Trophoblast cell (in vitro differentiated cells and primary cell): ENCODE results near the gene UGT2B28. TPM values are rescaled to one million over a fixed set of nuclear protein-coding genes. Genes with fewer than 3 reads are reported as not detected.
"Not testable (repeated sequence)": the region's sequence is repeated elsewhere in the genome, so short reads cannot be mapped to it uniquely, and the experiment has no call there.

ENCODE experiments used
- DNase-seq, 2 donors: peaks; one replicate each; pipeline ENCODE4 v3.0.0-alpha.2; 2016
- H2AFZ ChIP-seq: 2 replicates; pipeline ENCODE4 v1.6.1; 2013; ENCODE audit warnings: low read length, moderate library complexity, mild to moderate bottlenecking; ENCODE audit not compliant: insufficient read depth, poor library complexity
- H2AK5ac ChIP-seq: 2 replicates; pipeline ENCODE4 v1.6.1; 2013; ENCODE audit warnings: mild to moderate bottlenecking, low read length
- H2BK120ac ChIP-seq: 2 replicates; pipeline ENCODE4 v1.6.1; 2013; ENCODE audit warnings: low read length, mild to moderate bottlenecking, moderate library complexity; ENCODE audit not compliant: insufficient read depth, poor library complexity
- H2BK12ac ChIP-seq: 2 replicates; pipeline ENCODE4 v1.6.1; 2013; ENCODE audit warnings: mild to moderate bottlenecking, low read length, moderate library complexity
- H2BK5ac ChIP-seq: 2 replicates; pipeline ENCODE4 v1.6.1; 2013; ENCODE audit warnings: low read length, low read depth, moderate library complexity, mild to moderate bottlenecking; ENCODE audit not compliant: poor library complexity
- H3K14ac ChIP-seq: 2 replicates; pipeline ENCODE4 v1.6.1; 2013; ENCODE audit warnings: mild to moderate bottlenecking, low read length
- H3K18ac ChIP-seq: 2 replicates; pipeline ENCODE4 v1.6.1; 2013; ENCODE audit warnings: mild to moderate bottlenecking, low read length
- H3K23ac ChIP-seq: 2 replicates; pipeline ENCODE4 v1.6.1; 2013; ENCODE audit warnings: low read length
- H3K27ac ChIP-seq: 2 replicates; pipeline ENCODE4 v1.5.1; 2013; ENCODE audit warnings: low read depth, mild to moderate bottlenecking, inconsistent platforms, low read length, moderate library complexity
- H3K27me3 ChIP-seq: 2 replicates; pipeline ENCODE4 v1.6.1; 2013; ENCODE audit warnings: inconsistent platforms, mild to moderate bottlenecking, low read length, moderate library complexity; ENCODE audit not compliant: insufficient read depth
- H3K36me3 ChIP-seq, 2 experiments: 1 replicate in 1 of 2; 2 replicates in 1 of 2; pipeline ENCODE4 v1.6.1; 2013; ENCODE audit warnings: low read length in 2 of 2, mild to moderate bottlenecking in 2 of 2, moderate library complexity in 1 of 2; ENCODE audit not compliant: insufficient read depth in 2 of 2, control insufficient read depth in 1 of 2
- H3K4ac ChIP-seq: 2 replicates; pipeline ENCODE4 v1.6.1; 2013; ENCODE audit warnings: low read depth, mild to moderate bottlenecking, low read length, moderate library complexity
- H3K4me1 ChIP-seq, 2 experiments: 1 replicate in 1 of 2; 2 replicates in 1 of 2; pipeline ENCODE4 v1.6.1; 2013; ENCODE audit warnings: low read length in 2 of 2, mild to moderate bottlenecking in 2 of 2, moderate library complexity in 1 of 2; ENCODE audit not compliant: insufficient read depth in 2 of 2, control insufficient read depth in 1 of 2
- H3K4me2 ChIP-seq: 2 replicates; pipeline ENCODE4 v1.6.1; 2013; ENCODE audit warnings: inconsistent platforms, mild to moderate bottlenecking, low read length, moderate library complexity
- H3K4me3 ChIP-seq: 2 replicates; pipeline ENCODE4 v1.5.1; 2013; ENCODE audit warnings: mild to moderate bottlenecking, low read depth, low read length, inconsistent platforms
- H3K79me1 ChIP-seq: one replicate; pipeline ENCODE4 v1.6.1; 2013; ENCODE audit warnings: low read length
- H3K79me2 ChIP-seq: 2 replicates; pipeline ENCODE4 v1.6.1; 2013; ENCODE audit warnings: low read length, mild to moderate bottlenecking; ENCODE audit not compliant: control insufficient read depth, insufficient read depth, poor library complexity
- H3K9ac ChIP-seq: 2 replicates; pipeline ENCODE4 v1.6.1; 2013; ENCODE audit warnings: mild to moderate bottlenecking, low read length
- H3K9me3 ChIP-seq: 2 replicates; pipeline ENCODE4 v1.6.1; 2013; ENCODE audit warnings: low read depth, mild to moderate bottlenecking, control low read depth, inconsistent platforms, low read length; ENCODE audit not compliant: insufficient read depth
- H4K12ac ChIP-seq: 2 replicates; pipeline ENCODE4 v1.6.1; 2013; ENCODE audit warnings: low read depth, mild to moderate bottlenecking, low read length, moderate library complexity
- H4K8ac ChIP-seq: 2 replicates; pipeline ENCODE4 v1.6.1; 2013; ENCODE audit warnings: low read depth, mild to moderate bottlenecking, low read length, moderate library complexity
- H4K91ac ChIP-seq: one replicate; pipeline ENCODE4 v1.6.1; 2013; ENCODE audit warnings: low read depth, mild to moderate bottlenecking, low read length, moderate library complexity
- WGBS: extraction: QIAGEN DNeasy Blood & Tissue Kit; methylation state at CpG from one replicate; pipeline ENCODE4 v1.1.7; 2013; ENCODE audit warnings: missing lambda C conversion rate; ENCODE audit not compliant: insufficient read length, insufficient coverage; ENCODE audit errors: extremely low coverage; 5-methylcytosine and 5-hydroxymethylcytosine counted together
- polyA plus RNA-seq: library from polyadenylated mRNA; stranded (reverse); fragments of 200-250 nt; gene quantifications from 2 replicates; pipeline ENCODE4 v1.2.3, GENCODE V29; 2013

UGT2B28 gene
- polyA plus RNA-seq, result not detected in 2 replicates

DNA sequence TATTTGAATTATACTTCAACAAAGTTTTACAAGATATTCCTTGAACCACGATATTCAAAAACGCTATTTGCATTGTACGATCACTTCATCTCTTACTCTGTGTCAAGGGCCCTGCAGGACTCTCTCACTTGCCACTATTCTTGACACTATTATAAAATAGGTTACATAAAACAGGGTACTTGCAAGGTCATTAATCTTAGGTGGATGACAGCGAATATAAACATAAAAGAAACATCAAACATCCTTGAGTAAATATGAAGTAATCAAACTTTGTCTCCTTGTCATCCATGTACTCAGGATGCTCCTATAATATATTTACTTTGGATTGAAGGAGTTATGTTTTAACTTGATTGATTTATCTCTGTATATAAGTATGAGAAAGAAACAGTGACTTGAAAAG lies at the start of gene UGT2B28:
UGT2B28 (plus strand) TSS at position 395 of the 400 bp plus-strand sequence. CDS start 26 bp downstream, outside the sequence.
- H3K18ac ChIP-seq, H3K79me1 ChIP-seq, H3K36me3 ChIP-seq, H2BK5ac ChIP-seq, H4K8ac ChIP-seq, H3K27me3 ChIP-seq, H3K4me2 ChIP-seq, H3K9ac ChIP-seq, H4K12ac ChIP-seq, H3K4me1 ChIP-seq, H2AFZ ChIP-seq, H2BK12ac ChIP-seq, H3K79me2 ChIP-seq, H3K9me3 ChIP-seq, H3K4ac ChIP-seq, H2BK120ac ChIP-seq, H3K27ac ChIP-seq, H3K14ac ChIP-seq, H3K4me3 ChIP-seq, H4K91ac ChIP-seq, DNase-seq, H3K23ac ChIP-seq, H2AK5ac ChIP-seq: not testable (repeated sequence)
- no CpG with 5 or more reads among the region's 4 CpGs for WGBS

DNA sequence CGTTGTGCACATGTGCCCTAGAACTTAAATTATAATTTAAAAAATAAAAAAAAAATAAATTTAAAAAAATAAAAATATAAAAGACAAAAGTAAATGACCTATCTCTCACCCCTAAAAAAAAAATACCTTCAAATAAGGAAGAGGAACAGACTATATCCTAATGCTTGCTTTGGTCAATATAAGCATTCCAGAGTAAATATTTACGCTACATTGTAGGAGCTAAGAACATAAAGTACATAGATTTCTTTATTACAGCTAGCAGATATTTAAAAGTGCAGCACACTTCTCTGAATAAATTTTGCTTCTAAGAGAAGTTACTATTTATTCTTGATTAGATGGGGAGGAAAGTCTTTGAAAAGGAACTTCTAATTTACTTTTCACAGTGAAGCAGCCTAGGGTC lies 41.2 kb upstream of the UGT2B28 start:
- Histone ChIP-seq H4K8ac (no peak overlapping the region), H2BK120ac (no peak overlapping the region), H2BK12ac (no peak overlapping the region), H3K4me1 (no peaks in the 10 kb centered on the region), H4K91ac (no peak overlapping the region), H3K79me2 (no peaks in the 10 kb centered on the region), H3K4me3 (no peak overlapping the region), H3K36me3 (no peaks in the 10 kb centered on the region), H3K27ac (no peak overlapping the region), H3K9me3 (no peaks in the 10 kb centered on the region), H3K23ac (no peak overlapping the region), H2AK5ac (no peak overlapping the region), H3K4me2 (no peak overlapping the region), H3K14ac (no peak overlapping the region), H2AFZ (no peak overlapping the region), H3K27me3 (no peaks in the 10 kb centered on the region), H3K79me1 (no peaks in the 10 kb centered on the region), H3K18ac (no peak overlapping the region), H4K12ac (no peak overlapping the region), H3K4ac (no peak overlapping the region), H2BK5ac (no peak overlapping the region), H3K9ac (no peak overlapping the region)
- no CpG with 5 or more reads among the region's 2 CpGs for WGBS
- no peak for DNase-seq

DNA sequence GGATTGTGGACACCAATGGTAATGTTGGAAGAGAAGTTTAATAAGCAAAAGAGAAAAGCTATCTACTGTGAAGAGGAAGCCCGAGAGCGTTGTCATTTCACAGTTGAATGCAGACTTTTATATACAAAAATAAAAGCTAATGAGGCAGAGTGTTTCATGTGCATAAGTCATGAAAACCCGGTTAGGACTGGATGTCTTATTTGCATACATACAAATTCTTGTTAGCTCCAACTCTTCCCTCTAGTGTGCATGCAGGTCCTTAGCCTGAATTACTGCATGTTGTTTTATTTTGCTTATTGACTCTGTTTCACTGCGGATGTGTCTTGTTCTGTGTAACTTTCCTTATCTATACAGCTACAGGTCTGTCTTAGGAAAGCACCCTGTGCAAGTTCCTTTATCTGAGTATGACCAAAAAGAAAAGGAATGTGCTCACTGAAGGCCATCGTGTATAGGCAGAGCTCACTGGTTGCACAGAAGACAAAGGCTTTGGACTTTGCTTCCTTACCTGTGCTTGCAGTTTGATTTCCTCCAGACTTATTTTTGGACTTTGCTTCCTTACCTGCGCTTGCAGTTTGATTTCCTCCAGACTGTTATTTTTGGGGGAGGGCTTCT lies 40.6 kb upstream of the UGT2B28 start:
- no CpG with 5 or more reads among the region's 6 CpGs for WGBS
- Histone ChIP-seq H3K36me3 (no peaks in the 10 kb centered on the region), H3K79me2 (no peaks in the 10 kb centered on the region), H2AFZ (no peak overlapping the region), H3K4me1 (no peaks in the 10 kb centered on the region), H3K4me2 (no peak overlapping the region), H3K27me3 (no peaks in the 10 kb centered on the region), H3K79me1 (no peaks in the 10 kb centered on the region), H3K18ac (no peak overlapping the region), H4K12ac (no peak overlapping the region), H4K8ac (no peak overlapping the region), H2BK12ac (no peak overlapping the region), H2AK5ac (no peak overlapping the region), H3K9ac (no peak overlapping the region), H2BK120ac (no peak overlapping the region), H3K9me3 (no peaks in the 10 kb centered on the region), H3K27ac (no peak overlapping the region), H3K4ac (no peak overlapping the region), H3K14ac (no peak overlapping the region), H2BK5ac (no peak overlapping the region), H3K4me3 (no peak overlapping the region), H4K91ac (no peak overlapping the region), H3K23ac (no peak overlapping the region)
- DNase-seq, result peak in 1 of 2 donors; percentile 27

DNA sequence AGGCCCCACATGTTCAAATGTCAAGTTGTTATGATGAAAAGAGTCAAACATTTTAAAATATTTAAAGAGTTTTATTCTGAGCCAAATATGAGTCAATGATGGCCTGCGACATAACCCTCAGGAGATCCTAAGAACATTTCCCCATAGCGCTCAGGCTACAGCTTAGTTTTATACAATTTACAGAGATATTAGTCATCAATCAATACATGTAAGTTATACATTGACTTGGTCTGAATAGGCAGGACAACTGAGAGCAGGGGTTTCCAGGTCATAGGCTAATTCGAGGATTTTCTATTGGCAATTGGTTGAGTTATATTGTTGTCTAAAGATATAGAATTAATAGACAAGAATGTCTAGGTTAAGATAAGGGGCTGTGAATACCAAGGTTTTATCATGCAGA lies 39.5 kb upstream of the UGT2B28 start:
- H3K9ac ChIP-seq, H3K4ac ChIP-seq, H3K27ac ChIP-seq, H3K9me3 ChIP-seq, H3K79me1 ChIP-seq, H3K23ac ChIP-seq, H3K18ac ChIP-seq, H3K4me2 ChIP-seq, H2BK12ac ChIP-seq, H2AK5ac ChIP-seq, H2BK5ac ChIP-seq, H3K4me3 ChIP-seq, H3K27me3 ChIP-seq, H2AFZ ChIP-seq, H2BK120ac ChIP-seq, H4K91ac ChIP-seq, H3K36me3 ChIP-seq, DNase-seq, H3K79me2 ChIP-seq, H4K12ac ChIP-seq, H4K8ac ChIP-seq, H3K14ac ChIP-seq, H3K4me1 ChIP-seq: not testable (repeated sequence)
- no CpG with 5 or more reads among the region's 3 CpGs for WGBS
